Stimulated activated CD4-positive, alpha-beta T cell treated with anti-CD3 and anti-CD28 coated beads, Interleukin-1b, Interleukin-23, amount 100 ng/mL, for 4 hours (primary cell): ENCODE data around the gene GID8.

ENCODE experiments used
- DNase-seq, 2 donors: peaks; one replicate each; pipeline ENCODE4 v3.0.0-alpha.2; 2020; ENCODE audit warnings: low read depth in 2 of 2

Gene GID8

DNA sequence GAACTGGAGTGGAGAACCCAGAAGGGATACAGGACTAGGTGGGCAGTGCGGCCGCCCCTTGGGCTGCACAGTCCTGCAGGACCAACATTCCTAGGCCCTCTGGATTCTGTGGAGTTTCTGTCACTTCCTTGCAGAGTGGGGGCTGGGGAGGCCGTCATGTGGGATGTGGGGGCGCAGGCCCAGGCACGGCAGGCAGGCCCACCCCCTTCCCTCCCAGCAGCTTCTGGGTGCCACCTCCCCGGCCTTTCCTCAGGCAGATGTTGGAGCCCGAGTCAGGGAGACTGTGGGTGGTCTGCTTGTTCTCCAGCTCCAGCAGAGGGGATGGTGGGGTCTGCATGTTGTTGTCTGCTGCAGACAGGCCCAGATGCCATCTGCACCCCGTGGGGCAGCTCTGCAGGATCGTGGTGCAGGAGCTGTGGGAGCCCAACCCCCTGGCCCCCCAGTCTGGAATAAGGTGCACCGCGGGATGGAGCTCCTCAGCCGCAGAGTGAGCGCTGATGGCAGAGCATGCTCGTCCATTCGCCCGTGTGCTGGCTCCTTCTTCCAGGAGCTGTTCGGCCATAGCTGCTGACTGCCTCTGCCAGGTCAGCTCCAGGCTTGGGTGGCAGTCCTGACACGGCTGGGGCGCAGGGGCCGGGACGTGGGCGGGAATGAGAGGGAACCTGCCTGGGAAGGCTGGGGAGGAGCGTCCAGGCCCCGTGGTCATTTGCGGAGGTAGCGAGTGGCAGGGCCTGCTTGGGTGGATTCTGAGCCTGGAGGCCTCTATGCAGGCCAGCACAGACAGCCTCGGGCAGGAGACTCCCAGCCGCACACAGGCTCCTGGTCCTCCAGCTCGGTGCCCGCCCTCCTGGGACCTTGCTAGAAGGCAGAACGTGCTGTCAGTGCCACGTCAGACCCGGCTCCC is 32.6 kb downstream of the GID8 start:
- no peak for DNase-seq

DNA sequence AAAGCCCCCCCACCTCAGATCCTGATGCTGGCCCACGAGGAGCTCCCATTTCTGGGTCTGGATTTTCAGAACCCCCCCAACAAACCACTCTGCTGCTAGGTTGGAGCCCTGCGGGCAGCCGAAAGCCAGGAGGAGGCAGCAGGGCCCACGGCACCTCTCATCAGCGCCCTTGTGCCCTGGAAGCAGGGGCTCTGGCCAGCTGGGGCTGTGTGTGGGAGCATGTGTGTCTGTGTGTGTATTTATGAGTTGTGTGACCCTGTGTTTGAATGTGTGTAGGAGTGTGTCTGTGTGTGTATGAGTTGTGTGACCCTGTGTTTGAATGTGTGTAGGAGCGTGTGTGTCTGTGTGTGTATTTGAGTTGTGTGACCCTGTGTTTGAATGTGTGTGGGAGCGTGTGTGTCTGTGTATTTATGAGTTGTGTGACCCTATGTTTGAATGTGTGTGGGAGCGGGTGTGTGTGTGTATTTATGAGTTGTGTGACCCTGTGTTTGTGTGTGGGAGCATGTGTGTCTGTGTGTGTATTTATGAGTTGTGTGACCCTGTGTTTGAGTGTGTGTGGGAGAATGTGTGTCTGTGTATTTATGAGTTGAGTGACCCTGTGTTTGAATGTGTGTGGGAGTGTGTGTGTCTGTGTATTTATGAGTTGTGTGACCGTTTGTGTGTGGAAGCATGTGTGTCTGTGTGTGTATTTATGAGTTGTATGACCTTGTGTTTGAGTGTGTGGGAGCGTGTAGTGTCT is 33.4 kb downstream of the GID8 start:
- no peak for DNase-seq

- peak; percentile 78 to 80 for DNase-seq
Observed at GRCh38 chr20:62971950-62972844, 34.2 kb downstream of the GID8 start.

- no peak for DNase-seq
Observed at GRCh38 chr20:62972845-62973745, 35.1 kb downstream of the GID8 start.

- DNase-seq, result no peak
Observed at GRCh38 chr20:62975251-62975760, 37.4 kb downstream of the GID8 start.

DNA sequence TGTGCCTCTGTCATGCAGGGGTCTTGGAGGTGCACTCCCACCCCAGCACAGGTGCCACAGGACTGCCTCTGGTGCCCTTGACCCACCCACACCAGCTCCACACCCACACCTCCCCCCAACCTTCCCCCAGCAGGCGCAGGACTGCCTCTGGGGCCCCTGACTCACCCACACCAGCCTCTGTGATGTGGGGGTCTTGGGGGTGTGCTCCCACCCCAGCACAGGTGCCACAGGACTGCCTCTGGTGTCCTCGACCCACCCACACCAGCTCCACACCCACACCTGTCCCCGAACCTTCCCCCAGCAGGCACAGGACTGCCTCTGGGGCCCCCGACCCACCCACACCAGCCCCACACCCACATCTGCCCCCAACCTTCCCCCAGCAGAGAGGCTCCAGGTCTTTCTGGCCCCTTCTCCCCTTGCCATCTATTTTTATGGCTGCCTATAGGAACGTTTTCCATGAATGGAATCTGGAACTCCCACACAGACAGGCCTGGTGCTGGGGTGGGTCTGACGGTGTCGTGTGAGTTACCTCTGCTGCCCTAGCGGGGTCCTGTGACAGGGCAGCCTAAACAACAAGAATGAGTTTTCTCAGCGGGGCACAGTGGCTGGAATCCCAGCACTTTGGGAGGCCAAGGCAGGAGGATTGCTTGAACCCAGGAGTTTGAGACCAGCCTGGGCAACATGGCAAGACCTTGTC is 38.0 kb downstream of the GID8 start:
- no peak for DNase-seq

GRCh38 chr20:62976886-62977285 is 38.9 kb downstream of the GID8 start:
- no peak for DNase-seq

GRCh38 chr20:62977613-62978560 is 39.9 kb downstream of the GID8 start:
- DNase-seq, result peak; percentile 68 to 76

DNA sequence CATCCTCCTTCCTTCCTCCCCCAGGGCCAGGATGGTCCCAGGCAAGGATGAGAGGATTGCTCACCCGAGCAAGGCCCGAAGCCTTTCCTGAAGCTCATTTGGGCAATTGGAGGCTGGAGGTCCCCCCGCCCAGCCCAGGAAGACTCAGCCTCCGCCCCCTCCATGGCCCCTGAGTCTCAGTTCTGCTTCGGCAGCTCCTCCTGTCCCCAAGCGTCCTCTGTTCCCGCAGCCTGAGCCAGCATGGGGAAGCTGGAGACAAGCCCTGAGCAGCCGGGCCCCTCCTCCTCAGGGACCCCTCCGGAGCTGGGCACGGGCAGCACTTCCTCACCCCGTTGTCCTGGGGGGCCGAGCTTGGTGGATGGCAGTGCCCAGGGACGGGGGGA is 40.6 kb downstream of the GID8 start:
- DNase-seq, result no peak

DNA sequence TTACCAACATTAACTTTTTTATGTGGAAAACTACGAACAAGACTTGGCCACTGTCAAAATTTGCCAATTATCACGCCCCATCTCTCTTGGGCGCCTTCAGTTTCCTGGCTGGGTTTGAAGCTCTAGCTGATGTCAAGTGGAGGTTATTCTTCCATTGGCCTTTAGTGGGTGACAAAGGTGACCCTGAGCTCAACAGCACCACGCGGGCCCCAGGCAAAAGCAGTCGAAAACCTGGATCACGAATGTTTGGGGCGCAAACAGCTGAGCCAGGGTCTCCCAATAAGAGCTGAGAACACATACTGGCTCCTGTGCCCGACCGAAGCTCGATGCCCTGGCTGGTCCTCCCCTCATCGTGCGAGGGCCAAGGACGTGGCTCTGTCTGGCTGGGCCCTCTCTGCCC is 41.4 kb downstream of the GID8 start:
- DNase-seq, result no peak

DNA sequence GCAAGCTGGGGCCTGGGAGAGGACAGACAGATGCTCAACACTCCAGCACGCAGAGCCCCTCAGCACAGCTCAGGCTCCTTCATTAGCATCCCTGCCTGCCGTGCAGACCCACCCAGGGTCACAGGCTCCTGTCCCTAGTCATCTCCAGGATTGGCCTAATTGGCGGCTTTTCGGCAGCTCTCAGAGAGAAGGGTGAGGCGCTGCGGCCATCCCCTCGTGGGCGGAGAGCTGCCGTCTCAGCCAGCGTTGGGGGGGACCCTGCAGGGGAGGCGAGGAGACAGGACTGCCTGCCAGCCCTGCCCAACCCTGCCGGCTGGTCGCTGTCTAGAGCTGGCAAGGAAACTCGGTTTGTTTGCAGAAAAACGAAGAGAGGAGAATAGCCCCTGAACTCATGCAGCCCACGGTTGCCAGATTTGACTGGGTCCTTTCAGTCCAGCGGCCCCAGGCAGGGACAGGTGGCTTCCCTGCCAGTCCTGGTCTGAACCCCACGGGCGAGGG is 42.0 kb downstream of the GID8 start:
- DNase-seq, result no peak

- no peak for DNase-seq
Observed at GRCh38 chr20:62980380-62980960, 42.5 kb downstream of the GID8 start.

DNA sequence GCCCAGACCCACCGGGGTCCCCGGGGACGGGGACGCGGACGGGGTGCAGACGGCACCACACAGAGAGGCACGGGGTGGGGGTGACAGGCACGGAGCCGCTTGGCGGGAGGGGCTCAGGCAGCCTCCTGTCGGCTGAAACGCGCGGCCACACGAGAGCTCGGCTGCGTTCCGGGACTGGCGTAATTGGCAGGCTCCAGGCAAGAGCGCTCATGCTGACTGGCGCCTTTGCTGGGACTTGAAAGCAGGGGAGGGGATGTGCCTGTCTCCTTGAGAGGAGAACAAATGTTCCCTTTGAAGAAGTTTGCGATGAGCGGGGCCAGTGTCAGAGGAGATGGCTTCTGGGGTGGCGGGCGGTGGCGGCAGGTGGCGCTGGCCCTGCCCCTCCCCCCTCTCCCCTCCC is 43.0 kb downstream of the GID8 start:
- peak in 1 of 2 donors; percentile 20 for DNase-seq

DNA sequence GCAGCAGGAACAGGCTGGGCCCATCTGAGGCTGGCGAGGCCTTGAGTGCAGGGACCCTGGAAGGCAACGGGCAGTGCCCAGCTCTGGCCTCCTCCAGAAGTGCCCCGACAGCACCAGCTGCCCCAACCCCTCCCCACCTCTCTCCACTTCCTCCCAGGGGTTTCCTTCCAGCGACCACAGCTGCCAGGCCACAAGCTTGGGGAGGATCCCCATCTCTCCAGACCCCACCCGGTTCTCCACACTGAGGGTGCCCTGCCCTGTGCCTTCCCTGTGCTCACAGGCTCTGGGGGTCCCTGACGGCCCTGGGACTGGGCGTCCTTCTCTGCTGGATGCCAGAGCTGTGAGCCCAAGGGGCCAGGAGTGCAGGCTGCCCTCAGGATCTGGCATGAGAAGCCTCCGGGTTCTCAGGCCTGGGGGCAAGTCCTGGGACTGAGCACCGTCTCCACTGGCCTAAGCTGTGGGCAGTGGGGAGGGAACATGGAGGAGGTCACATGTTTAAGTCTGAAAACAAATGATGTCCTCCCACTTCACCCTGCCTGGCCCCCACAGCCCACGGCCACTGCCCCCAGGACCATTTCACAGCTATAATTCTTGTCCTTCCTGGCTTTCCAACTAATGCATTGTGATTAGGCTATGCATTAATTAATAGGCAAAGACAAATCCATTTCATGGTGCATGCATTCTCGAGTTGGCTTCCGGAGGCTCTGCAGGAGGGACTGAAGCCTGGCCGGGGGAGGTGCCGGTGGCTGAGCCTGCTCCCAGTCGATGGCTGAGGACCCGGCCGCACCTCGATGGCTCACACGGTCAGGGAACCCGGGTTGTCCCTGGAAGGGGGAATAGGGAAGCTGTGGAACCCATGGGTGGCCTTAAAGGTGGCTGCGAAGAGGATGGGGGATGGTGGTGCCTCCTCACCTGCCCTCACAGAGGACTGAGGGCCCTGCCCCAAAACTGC is 44.5 kb downstream of the GID8 start:
- no peak for DNase-seq

GRCh38 chr20:62983210-62983609 is 45.3 kb downstream of the GID8 start:
- no peak for DNase-seq

- DNase-seq, result no peak
Observed at GRCh38 chr20:62984666-62985443, 46.9 kb downstream of the GID8 start.

DNA sequence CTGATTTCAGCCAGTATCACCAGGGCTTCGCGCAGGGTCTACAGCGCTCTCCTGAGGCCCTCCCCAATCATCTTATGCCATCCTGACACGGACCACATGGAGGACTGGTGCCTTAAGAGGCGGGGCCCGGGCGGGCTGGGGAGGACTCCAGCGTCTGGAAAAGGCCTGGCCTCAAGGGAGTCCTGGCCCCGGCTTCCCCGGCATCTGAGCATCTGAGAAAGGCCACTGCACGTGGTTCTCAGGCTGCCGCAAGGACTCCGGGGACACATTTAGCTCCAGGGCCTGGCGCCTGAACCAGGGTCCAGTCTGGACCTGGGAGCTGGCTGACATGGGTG is 47.5 kb downstream of the GID8 start:
- no peak for DNase-seq
